Body of pancreas (tissue), 4 donors: ENCODE results near the gene RGS12. TPM values are rescaled to one million over a fixed set of nuclear protein-coding genes. Genes with fewer than 3 reads are reported as not detected.

Experiments used
- ATAC-seq: fragments of 150-250 bp; one replicate; pipeline ENCODE4 v1.9.1; 2016
- DNase-seq, 4 donors: peaks; one replicate each; pipeline ENCODE4 v3.0.0-alpha.2; 2019
- H3K27ac ChIP-seq, 4 donors: fragments of 200-600 bp; sonication (generic); 1 replicate in 3 of 4; 2 replicates in 1 of 4; pipeline versions ENCODE4 v1.5.1 to v1.6.1; 2016 to 2019; ENCODE audit warnings: mild to moderate bottlenecking in 1 of 4, mixed read lengths in 1 of 4, moderate library complexity in 1 of 4
- H3K27me3 ChIP-seq, 2 donors: fragments of 200-600 bp; sonication (generic); one replicate each; pipeline ENCODE4 v1.6.0; 2016; ENCODE audit warnings: mild to moderate bottlenecking in 1 of 2
- H3K36me3 ChIP-seq, 2 donors: fragments of 200-600 bp; sonication (generic); replicated peaks in 1 of 2; 2 replicates each; pipeline ENCODE4 v1.5.1; 2016; ENCODE audit warnings: low read depth in 2 of 2; ENCODE audit not compliant: insufficient read depth in 1 of 2
- H3K4me1 ChIP-seq: fragments of 200-600 bp; sonication (generic); one replicate; pipeline ENCODE4 v1.6.0; 2016
- H3K4me3 ChIP-seq, 2 donors: fragments of 200-600 bp; sonication (generic); 1 replicate in 1 of 2; 2 replicates in 1 of 2; pipeline ENCODE4 v1.5.1; 2016 to 2019
- H3K9me3 ChIP-seq, 3 donors: fragments of 200-600 bp; sonication (generic); 1 replicate in 2 of 3; 2 replicates in 1 of 3; pipeline ENCODE4 v1.5.1; 2016
- CTCF ChIP-seq, 7 experiments: fragments of 450-650 bp in 4 of 7; fragments of 200-600 bp in 3 of 7; sonication (generic) in 3 of 7; IDR thresholded peaks; one replicate each; pipeline ENCODE4 v1.5.1; 2016 to 2019; ENCODE audit warnings: antibody characterized with exemption in 7 of 7
- POLR2A ChIP-seq, 3 donors: fragments of 450-650 bp; IDR thresholded peaks; one replicate each; pipeline ENCODE4 v1.6.1; 2016; ENCODE audit warnings: antibody characterized with exemption in 3 of 3, mild to moderate bottlenecking in 2 of 3
- whole genome bisulfite sequencing, 2 donors: methylation state at CpG; one replicate each; pipeline ENCODE4 v1.1.5; 2017; 5-methylcytosine and 5-hydroxymethylcytosine counted together
- intact Hi-C: fragments of 100-400 bp; cut with DNase I; formaldehyde crosslinking; loops from one replicate; pipeline ENCODE4 v1.15.1; 2023
- total RNA-seq, 2 donors: library from RNA; depleted of rRNA; stranded (reverse); fragments of >200 nt; gene quantifications; one replicate each; pipeline ENCODE4 v1.1.0, GENCODE V29; 2016

RGS12 gene
- total RNA-seq, 2 donors from 2014 or later: 9.1 to 12.5 TPM

GRCh38 chr4:3280466-3280865 is 12.4 kb upstream of the RGS12 start:
- no peaks in the 10 kb centered on the region for H3K9me3 ChIP-seq
- H3K27ac ChIP-seq: no peak overlapping the region
- no peaks in the 10 kb centered on the region for H3K27me3 ChIP-seq
- H3K4me1 ChIP-seq: no peaks in the 10 kb centered on the region
- WGBS, 2 donors: 89 to 90% methylated on average over 3 of the region's 3 CpGs
- ATAC-seq (no peak), DNase-seq (no peak)
- no peaks in the 10 kb centered on the region for H3K36me3 ChIP-seq
- TF ChIP-seq CTCF (IDR thresholded peaks at IDR 0.05) (no peak), POLR2A (IDR thresholded peaks at IDR 0.05) (no peak)
- no peak overlapping the region for H3K4me3 ChIP-seq
- intact Hi-C loops: no loop called here

GRCh38 chr4:3283483-3283882 is 9.3 kb upstream of the RGS12 start:
- Histone ChIP-seq H3K4me1 (no peaks in the 10 kb centered on the region), H3K9me3 (no peaks in the 10 kb centered on the region), H3K27ac (no peak overlapping the region), H3K27me3 (no peaks in the 10 kb centered on the region), H3K4me3 (no peak overlapping the region), H3K36me3 (no peaks in the 10 kb centered on the region)
- no peak for ATAC-seq
- DNase-seq: no peak
- 79 to 94% methylated on average over 4 to 6 of the region's 6 CpGs for WGBS, 2 donors
- intact Hi-C loops: no loop called here
- TF ChIP-seq POLR2A (IDR thresholded peaks at IDR 0.05) (no peak), CTCF (IDR thresholded peaks at IDR 0.05) (no peak)

- TF ChIP-seq POLR2A (IDR thresholded peaks at IDR 0.05) (no peak), CTCF (IDR thresholded peaks at IDR 0.05) (no peak)
- no peaks in the 10 kb centered on the region for H3K4me1 ChIP-seq
- DNase-seq (no peak), ATAC-seq (no peak)
- H3K27ac ChIP-seq: no peak overlapping the region
- 71 to 96% methylated on average over 7 to 13 of the region's 13 CpGs for WGBS, 2 donors
- intact Hi-C loops: no loop called here
- no peaks in the 10 kb centered on the region for H3K9me3 ChIP-seq
- no peaks in the 10 kb centered on the region for H3K36me3 ChIP-seq
- no peak overlapping the region for H3K4me3 ChIP-seq
- no peaks in the 10 kb centered on the region for H3K27me3 ChIP-seq
Observed at GRCh38 chr4:3283916-3284315, 8.9 kb upstream of the RGS12 start.

GRCh38 chr4:3284734-3285557 is 7.9 kb upstream of the RGS12 start:
- Histone ChIP-seq H3K36me3 (no peaks in the 10 kb centered on the region), H3K4me1 (no peaks in the 10 kb centered on the region), H3K27me3 (no peaks in the 10 kb centered on the region), H3K9me3 (no peaks in the 10 kb centered on the region), H3K4me3 (no peak overlapping the region), H3K27ac (no peak overlapping the region)
- TF ChIP-seq CTCF (IDR thresholded peaks at IDR 0.05): no peak
- TF ChIP-seq POLR2A (IDR thresholded peaks at IDR 0.05): no peak
- 70 to 73% methylated on average over 24 of the region's 24 CpGs for WGBS, 2 donors
- intact Hi-C loops: no loop called here
- no peak for DNase-seq
- ATAC-seq: no peak
